DND-41 (cell line): ENCODE data around the gene ITPRIPL2.

Source experiments
- EZH2 ChIP-seq: IDR thresholded peaks from 3 replicates; pipeline ENCODE4 v1.6.1; 2012; ENCODE audit warnings: borderline replicate concordance, low read depth, mild to moderate bottlenecking, moderate library complexity, low read length, inconsistent platforms; ENCODE audit not compliant: severe bottlenecking
- TF ChIP-seq, protein P1 (sequence below): IDR thresholded peaks from 2 replicates; pipeline ENCODE4 v1.5.1; 2012; ENCODE audit warnings: borderline replicate concordance, low read length, moderate library complexity, mild to moderate bottlenecking; ENCODE audit not compliant: poor library complexity, severe bottlenecking; ENCODE audit errors: extremely low read depth

DNA sequence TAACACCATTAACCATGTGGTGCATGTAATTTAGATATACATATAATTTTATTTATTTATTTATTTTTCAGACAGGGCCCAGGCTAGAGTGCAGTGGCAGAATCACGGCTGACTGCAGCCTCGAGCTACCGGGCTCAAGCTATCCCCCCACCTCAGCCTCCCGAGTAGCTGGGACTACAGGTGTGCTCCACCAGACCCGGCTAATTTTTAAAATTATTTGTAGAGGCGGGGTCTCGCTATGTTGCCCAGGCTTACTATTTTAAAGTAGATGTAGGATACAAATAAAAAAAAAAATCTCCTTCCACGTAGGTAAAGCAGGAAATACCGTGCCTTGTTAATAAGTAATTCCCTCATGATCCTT, 46.8 kb upstream of the ITPRIPL2 start:
- TF ChIP-seq, protein P1, sequence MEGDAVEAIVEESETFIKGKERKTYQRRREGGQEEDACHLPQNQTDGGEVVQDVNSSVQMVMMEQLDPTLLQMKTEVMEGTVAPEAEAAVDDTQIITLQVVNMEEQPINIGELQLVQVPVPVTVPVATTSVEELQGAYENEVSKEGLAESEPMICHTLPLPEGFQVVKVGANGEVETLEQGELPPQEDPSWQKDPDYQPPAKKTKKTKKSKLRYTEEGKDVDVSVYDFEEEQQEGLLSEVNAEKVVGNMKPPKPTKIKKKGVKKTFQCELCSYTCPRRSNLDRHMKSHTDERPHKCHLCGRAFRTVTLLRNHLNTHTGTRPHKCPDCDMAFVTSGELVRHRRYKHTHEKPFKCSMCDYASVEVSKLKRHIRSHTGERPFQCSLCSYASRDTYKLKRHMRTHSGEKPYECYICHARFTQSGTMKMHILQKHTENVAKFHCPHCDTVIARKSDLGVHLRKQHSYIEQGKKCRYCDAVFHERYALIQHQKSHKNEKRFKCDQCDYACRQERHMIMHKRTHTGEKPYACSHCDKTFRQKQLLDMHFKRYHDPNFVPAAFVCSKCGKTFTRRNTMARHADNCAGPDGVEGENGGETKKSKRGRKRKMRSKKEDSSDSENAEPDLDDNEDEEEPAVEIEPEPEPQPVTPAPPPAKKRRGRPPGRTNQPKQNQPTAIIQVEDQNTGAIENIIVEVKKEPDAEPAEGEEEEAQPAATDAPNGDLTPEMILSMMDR: no peak
- no peak for TF ChIP-seq EZH2
